Smooth muscle cell of the pulmonary artery (primary cell): ENCODE data around the gene INSC. TPM values are rescaled to one million over a fixed set of nuclear protein-coding genes. Genes with fewer than 3 reads are reported as not detected.

Experiments used
- total RNA-seq: library from RNA; depleted of rRNA; stranded (reverse); fragments of >200 nt; gene quantifications from 2 replicates; pipeline ENCODE4 v1.2.3, GENCODE V29; 2014

The INSC gene, protein sequence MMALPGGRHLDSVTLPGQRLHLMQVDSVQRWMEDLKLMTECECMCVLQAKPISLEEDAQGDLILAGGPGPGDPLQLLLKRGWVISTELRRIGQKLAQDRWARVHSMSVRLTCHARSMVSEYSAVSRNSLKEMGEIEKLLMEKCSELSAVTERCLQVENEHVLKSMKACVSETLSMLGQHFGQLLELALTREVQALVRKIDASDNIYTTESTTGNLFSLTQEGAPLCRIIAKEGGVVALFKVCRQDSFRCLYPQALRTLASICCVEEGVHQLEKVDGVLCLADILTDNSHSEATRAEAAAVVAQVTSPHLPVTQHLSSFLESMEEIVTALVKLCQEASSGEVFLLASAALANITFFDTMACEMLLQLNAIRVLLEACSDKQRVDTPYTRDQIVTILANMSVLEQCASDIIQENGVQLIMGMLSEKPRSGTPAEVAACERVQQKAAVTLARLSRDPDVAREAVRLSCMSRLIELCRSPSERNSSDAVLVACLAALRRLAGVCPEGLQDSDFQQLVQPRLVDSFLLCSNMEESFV
- 0.17 and 0.46 TPM in 2 replicates for total RNA-seq

GRCh38 chr11:15114501-15115475 is at the start of gene INSC:
Gene INSC (plus strand): TSS chr11:15114923. CDS start chr11:15149175, 34,252 bp downstream.

DNA sequence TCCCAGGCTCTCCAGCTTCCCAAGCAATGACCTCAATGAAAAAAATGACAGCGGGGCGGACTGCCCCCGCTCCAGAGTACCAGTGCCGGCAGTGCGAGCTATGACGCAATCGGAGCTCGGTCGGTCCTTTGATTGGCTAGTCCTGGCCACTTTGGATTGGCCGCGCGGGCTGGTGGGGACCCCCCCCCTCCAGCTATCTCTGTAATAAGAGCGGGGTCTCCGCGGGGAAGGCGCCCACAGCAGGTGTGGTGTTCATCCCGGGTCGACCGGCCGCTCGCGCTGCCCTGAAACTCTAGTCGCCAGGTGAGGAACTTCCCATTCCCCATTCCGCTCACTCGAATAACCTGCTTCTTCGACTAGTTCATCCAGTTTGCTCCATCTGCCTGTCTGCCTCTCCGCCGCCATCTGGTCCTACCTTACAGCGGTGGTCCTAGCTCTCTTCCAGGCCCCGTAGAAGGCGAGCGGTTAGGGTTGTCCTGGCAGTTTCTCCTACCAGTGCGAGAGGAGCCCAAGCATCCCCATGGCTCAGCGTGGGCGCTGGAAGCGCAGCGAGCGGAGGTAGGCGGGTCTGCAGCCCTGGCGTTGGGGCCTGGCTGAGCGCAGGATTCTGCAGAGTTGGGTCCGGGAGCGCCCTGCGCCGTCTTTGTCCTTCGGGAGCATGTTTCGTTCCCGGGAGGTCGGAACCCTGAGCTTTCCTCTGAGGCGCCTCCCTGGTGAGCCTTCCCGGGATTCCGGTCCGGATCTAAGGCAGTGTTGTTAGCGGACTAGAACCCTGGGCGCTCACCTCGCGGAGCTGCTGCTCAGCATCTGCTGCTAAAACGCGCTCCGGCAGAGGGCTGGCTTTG is 41.1 kb upstream of the INSC start, which contains the start of gene CALCB:
Gene CALCB, plus strand, starts transcription at position 233 of the 845 bp plus-strand sequence. CDS start 1,126 bp downstream, outside the sequence.

Other genes with a start within 250 kb of the INSC start
- gene CYP2R1, start 222.7 kb upstream of the INSC start, total RNA-seq = 5.9 and 8.4 TPM in 2 replicates
- not detected in 2 replicates for gene CALCA, start 142.6 kb upstream of the INSC start, total RNA-seq
- not detected in 2 replicates for gene CALCB, start 41.3 kb upstream of the INSC start, total RNA-seq